ENCODE results near the gene TIMM17A.

TIMM17A gene

GRCh38 chr1:201921952-201922558, 33.2 kb upstream of the TIMM17A start:
- no peak overlapping the region for H2AFZ ChIP-seq (ENCODE audit: low read length)
- no peaks in the 10 kb centered on the region for H3F3A ChIP-seq (ENCODE audit: insufficient read depth, low read length)
- no peak overlapping the region for H3K9ac ChIP-seq (ENCODE audit: low read length)
- H3K4me1 ChIP-seq (ENCODE audit: insufficient read depth, low read length, severe bottlenecking) = no peaks in the 10 kb centered on the region
- no peak overlapping the region for H3K27ac ChIP-seq (ENCODE audit: low read depth, low read length, poor library complexity, severe bottlenecking)
- H3K4me2 ChIP-seq (ENCODE audit: low read length) = no peak overlapping the region
- H3K4me3 ChIP-seq (ENCODE audit: low read depth, low read length, poor library complexity, severe bottlenecking) = no peak overlapping the region
- no peaks in the 10 kb centered on the region for H3K9me3 ChIP-seq (ENCODE audit: low read length)
- TF ChIP-seq EZH2 (IDR thresholded peaks at IDR 0.05; ENCODE audit: borderline replicate concordance, low read length) = no peak
- TF ChIP-seq, protein P1, sequence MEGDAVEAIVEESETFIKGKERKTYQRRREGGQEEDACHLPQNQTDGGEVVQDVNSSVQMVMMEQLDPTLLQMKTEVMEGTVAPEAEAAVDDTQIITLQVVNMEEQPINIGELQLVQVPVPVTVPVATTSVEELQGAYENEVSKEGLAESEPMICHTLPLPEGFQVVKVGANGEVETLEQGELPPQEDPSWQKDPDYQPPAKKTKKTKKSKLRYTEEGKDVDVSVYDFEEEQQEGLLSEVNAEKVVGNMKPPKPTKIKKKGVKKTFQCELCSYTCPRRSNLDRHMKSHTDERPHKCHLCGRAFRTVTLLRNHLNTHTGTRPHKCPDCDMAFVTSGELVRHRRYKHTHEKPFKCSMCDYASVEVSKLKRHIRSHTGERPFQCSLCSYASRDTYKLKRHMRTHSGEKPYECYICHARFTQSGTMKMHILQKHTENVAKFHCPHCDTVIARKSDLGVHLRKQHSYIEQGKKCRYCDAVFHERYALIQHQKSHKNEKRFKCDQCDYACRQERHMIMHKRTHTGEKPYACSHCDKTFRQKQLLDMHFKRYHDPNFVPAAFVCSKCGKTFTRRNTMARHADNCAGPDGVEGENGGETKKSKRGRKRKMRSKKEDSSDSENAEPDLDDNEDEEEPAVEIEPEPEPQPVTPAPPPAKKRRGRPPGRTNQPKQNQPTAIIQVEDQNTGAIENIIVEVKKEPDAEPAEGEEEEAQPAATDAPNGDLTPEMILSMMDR (IDR thresholded peaks at IDR 0.05; ENCODE audit: low read length) = no peak
- H3K27me3 ChIP-seq (ENCODE audit: insufficient read depth, low read length) = no peaks in the 10 kb centered on the region
- no peaks in the 10 kb centered on the region for H4K20me1 ChIP-seq (ENCODE audit: insufficient read depth, low read length)
- H3K79me2 ChIP-seq (ENCODE audit: insufficient read depth, low read length) = no peaks in the 10 kb centered on the region
- no peaks in the 10 kb centered on the region; the same call in 1 of the 2 replicates for H3K36me3 ChIP-seq (ENCODE audit: insufficient read depth, low read length)
- no peaks in the 10 kb centered on the region for H3K9me2 ChIP-seq (ENCODE audit: low read depth, low read length)

DNA sequence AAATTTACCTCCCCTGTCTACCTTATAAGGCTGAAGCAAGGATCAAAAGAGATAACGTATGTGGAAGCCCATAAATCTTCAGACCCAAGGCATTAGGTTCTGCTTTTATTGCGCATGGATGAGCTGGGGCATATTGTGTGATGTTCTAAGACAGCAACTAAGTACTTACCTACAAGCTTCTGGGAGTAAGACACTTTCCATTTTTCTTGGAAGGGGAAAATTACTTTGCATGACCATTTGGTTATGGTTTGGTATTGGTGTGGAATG, 30.1 kb upstream of the TIMM17A start:
- no peak for TF ChIP-seq EZH2 (IDR thresholded peaks at IDR 0.05; ENCODE audit: borderline replicate concordance, low read length)
- TF ChIP-seq, protein P1 (IDR thresholded peaks at IDR 0.05; ENCODE audit: low read length) = no peak
- Histone ChIP-seq H3K4me1 (ENCODE audit: insufficient read depth, low read length, severe bottlenecking) (no peaks in the 10 kb centered on the region), H3K9me3 (ENCODE audit: low read length) (no peaks in the 10 kb centered on the region), H3K9me2 (ENCODE audit: low read depth, low read length) (no peaks in the 10 kb centered on the region), H3K9ac (ENCODE audit: low read length) (no peak overlapping the region), H3K4me2 (ENCODE audit: low read length) (no peak overlapping the region), H4K20me1 (ENCODE audit: insufficient read depth, low read length) (no peaks in the 10 kb centered on the region), H3K36me3 (ENCODE audit: insufficient read depth, low read length) (no peaks in the 10 kb centered on the region; the same call in 1 of the 2 replicates), H3K79me2 (ENCODE audit: insufficient read depth, low read length) (no peaks in the 10 kb centered on the region), H3K27me3 (ENCODE audit: insufficient read depth, low read length) (peaks cover 7% of the 10 kb centered on the region; the same call in 1 of the 2 replicates), H3K27ac (ENCODE audit: low read depth, low read length, poor library complexity, severe bottlenecking) (no peak overlapping the region), H2AFZ (ENCODE audit: low read length) (no peak overlapping the region), H3F3A (ENCODE audit: insufficient read depth, low read length) (no peaks in the 10 kb centered on the region), H3K4me3 (ENCODE audit: low read depth, low read length, poor library complexity, severe bottlenecking) (no peak overlapping the region)

- peaks cover 7% of the 10 kb centered on the region; the same call in 1 of the 2 replicates for H3K27me3 ChIP-seq (ENCODE audit: insufficient read depth, low read length)
- no peaks in the 10 kb centered on the region; the same call in 1 of the 2 replicates for H3K36me3 ChIP-seq (ENCODE audit: insufficient read depth, low read length)
- H3K9me2 ChIP-seq (ENCODE audit: low read depth, low read length) = no peaks in the 10 kb centered on the region
- TF ChIP-seq EZH2 (IDR thresholded peaks at IDR 0.05; ENCODE audit: borderline replicate concordance, low read length) = no peak
- TF ChIP-seq, protein P1 (IDR thresholded peaks at IDR 0.05; ENCODE audit: low read length) = no peak
- H3F3A ChIP-seq (ENCODE audit: insufficient read depth, low read length) = no peaks in the 10 kb centered on the region
- H3K4me2 ChIP-seq (ENCODE audit: low read length) = no peak overlapping the region
- H4K20me1 ChIP-seq (ENCODE audit: insufficient read depth, low read length) = no peaks in the 10 kb centered on the region
- H2AFZ ChIP-seq (ENCODE audit: low read length) = no peak overlapping the region
- H3K9me3 ChIP-seq (ENCODE audit: low read length) = no peaks in the 10 kb centered on the region
- no peaks in the 10 kb centered on the region for H3K4me1 ChIP-seq (ENCODE audit: insufficient read depth, low read length, severe bottlenecking)
- no peaks in the 10 kb centered on the region for H3K79me2 ChIP-seq (ENCODE audit: insufficient read depth, low read length)
- H3K9ac ChIP-seq (ENCODE audit: low read length) = no peak overlapping the region
- H3K27ac ChIP-seq (ENCODE audit: low read depth, low read length, poor library complexity, severe bottlenecking) = no peak overlapping the region
- no peak overlapping the region for H3K4me3 ChIP-seq (ENCODE audit: low read depth, low read length, poor library complexity, severe bottlenecking)
Measured at GRCh38 chr1:201925981-201926645, 29.2 kb upstream of the TIMM17A start.
